Thyroid gland (tissue), 4 donors: ENCODE data around the gene SIPA1L3.

Experiments used
- CTCF ChIP-seq, 6 experiments: fragments of 200-600 bp in 3 of 6; fragments of 450-650 bp in 3 of 6; sonication (generic) in 3 of 6; IDR thresholded peaks; one replicate each; pipeline ENCODE4 v1.5.1; 2016 to 2019; ENCODE audit warnings: antibody characterized with exemption in 6 of 6, mild to moderate bottlenecking in 2 of 6, inconsistent platforms in 1 of 6, moderate library complexity in 1 of 6
- POLR2A ChIP-seq, 2 donors: fragments of 450-650 bp; IDR thresholded peaks; one replicate each; pipeline ENCODE4 v1.6.1; 2017; ENCODE audit warnings: antibody characterized with exemption in 2 of 2, mild to moderate bottlenecking in 2 of 2, moderate library complexity in 1 of 2

GRCh38 chr19:38163419-38164290, 256.6 kb downstream of the SIPA1L3 start:
- no peak for TF ChIP-seq POLR2A (IDR thresholded peaks at IDR 0.05)
- no peak for TF ChIP-seq CTCF (IDR thresholded peaks at IDR 0.05)
